Kidney epithelial cell (primary cell): ENCODE measurements around the gene JMJD7. TPM values are rescaled to one million over a fixed set of nuclear protein-coding genes. Genes with fewer than 3 reads are reported as not detected.
A peak's percentile ranks its signal among the peaks of the same experiment; 100 is the strongest.

Experiments used
- DNase-seq: peaks from one replicate; pipeline ENCODE4 v3.0.0-alpha.2; 2010; ENCODE audit warnings: low read depth
- H3K27me3 ChIP-seq: 2 replicates; pipeline ENCODE4 v1.6.0; 2011; ENCODE audit warnings: low read length; ENCODE audit not compliant: control insufficient read depth, insufficient read depth
- H3K36me3 ChIP-seq: 2 replicates; pipeline ENCODE4 v1.5.1; 2011; ENCODE audit warnings: low read length; ENCODE audit not compliant: control insufficient read depth, insufficient read depth
- H3K4me3 ChIP-seq: 2 replicates; pipeline ENCODE4 v1.5.1; 2011; ENCODE audit warnings: low read depth, mild to moderate bottlenecking, control low read depth, low read length
- total RNA-seq: library from RNA; depleted of rRNA; stranded (reverse); fragments of >200 nt; gene quantifications from 2 replicates; pipeline ENCODE4 v1.2.3, GENCODE V29; 2015
- TF ChIP-seq, protein P1 (sequence below): IDR thresholded peaks from 2 replicates; pipeline ENCODE4 v1.5.1; 2011; ENCODE audit warnings: mild to moderate bottlenecking, moderate library complexity, low read length, control low read depth, inconsistent platforms; ENCODE audit not compliant: insufficient read depth, poor library complexity, severe bottlenecking

JMJD7 gene
- total RNA-seq, 1 donor from 2014 or later: 14.0 TPM

GRCh38 chr15:41866872-41867579 is 39.1 kb downstream of the JMJD7 start:
- no peak overlapping the region for H3K4me3 ChIP-seq
- TF ChIP-seq, protein P1, sequence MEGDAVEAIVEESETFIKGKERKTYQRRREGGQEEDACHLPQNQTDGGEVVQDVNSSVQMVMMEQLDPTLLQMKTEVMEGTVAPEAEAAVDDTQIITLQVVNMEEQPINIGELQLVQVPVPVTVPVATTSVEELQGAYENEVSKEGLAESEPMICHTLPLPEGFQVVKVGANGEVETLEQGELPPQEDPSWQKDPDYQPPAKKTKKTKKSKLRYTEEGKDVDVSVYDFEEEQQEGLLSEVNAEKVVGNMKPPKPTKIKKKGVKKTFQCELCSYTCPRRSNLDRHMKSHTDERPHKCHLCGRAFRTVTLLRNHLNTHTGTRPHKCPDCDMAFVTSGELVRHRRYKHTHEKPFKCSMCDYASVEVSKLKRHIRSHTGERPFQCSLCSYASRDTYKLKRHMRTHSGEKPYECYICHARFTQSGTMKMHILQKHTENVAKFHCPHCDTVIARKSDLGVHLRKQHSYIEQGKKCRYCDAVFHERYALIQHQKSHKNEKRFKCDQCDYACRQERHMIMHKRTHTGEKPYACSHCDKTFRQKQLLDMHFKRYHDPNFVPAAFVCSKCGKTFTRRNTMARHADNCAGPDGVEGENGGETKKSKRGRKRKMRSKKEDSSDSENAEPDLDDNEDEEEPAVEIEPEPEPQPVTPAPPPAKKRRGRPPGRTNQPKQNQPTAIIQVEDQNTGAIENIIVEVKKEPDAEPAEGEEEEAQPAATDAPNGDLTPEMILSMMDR: no peak
- no peaks in the 10 kb centered on the region for H3K36me3 ChIP-seq
- no peak for DNase-seq
- H3K27me3 ChIP-seq: peaks cover under 1% of the 10 kb centered on the region

- TF ChIP-seq, protein P1: no peak
- no peak overlapping the region for H3K4me3 ChIP-seq
- no peak for DNase-seq
- H3K36me3 ChIP-seq: no peaks in the 10 kb centered on the region
- H3K27me3 ChIP-seq: no peaks in the 10 kb centered on the region
These were observed 40.4 kb downstream of the JMJD7 start for GRCh38 chr15:41868321-41868720.

DNA sequence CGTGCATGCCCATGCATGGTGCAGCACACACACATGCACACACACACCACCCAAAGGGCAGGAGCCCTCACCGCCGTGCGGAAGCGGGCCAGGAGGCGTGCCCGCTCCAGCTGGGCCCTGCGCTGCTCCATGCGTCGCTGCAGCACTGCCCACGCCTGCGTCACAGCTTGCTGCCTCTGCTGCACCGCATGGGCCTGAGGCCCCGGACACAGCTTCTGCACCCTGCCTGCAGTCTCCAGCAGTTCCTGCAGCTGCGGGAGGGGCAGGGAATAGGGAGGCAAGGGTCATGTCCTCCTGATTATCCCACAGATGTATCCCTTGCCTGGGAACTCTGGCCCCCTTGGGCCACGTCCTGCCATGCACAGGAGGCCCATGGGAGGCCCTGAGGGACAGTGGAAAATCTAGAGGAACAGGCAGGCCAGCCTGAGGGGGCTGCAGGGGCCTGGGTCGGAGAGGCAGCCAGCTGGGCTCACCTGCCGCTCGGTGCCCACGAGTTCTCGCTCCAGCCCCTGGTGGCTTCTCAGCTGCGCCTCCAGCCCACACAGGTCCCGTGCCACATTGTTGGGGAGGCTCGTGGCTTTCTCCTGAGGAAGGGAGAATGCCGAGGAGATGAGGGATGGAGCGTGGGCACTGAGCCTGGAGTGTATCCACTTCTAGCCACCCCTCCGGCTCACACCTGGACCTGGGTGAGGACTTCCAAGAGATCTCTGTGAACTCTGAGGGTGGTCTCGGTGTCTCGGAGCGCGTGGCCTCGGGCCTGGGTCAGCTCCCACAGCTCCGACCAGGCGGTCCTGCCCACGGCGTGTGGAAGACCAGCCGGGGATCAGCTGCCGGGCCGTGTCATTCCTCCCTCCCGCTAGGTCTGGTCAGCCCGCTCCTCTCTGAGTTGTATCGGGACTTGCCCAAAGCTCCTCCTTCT is 42.1 kb downstream of the JMJD7 start:
- TF ChIP-seq, protein P1: no peak
- DNase-seq: no peak
- Histone ChIP-seq H3K4me3 (no peak overlapping the region), H3K27me3 (no peaks in the 10 kb centered on the region), H3K36me3 (no peaks in the 10 kb centered on the region)

- Histone ChIP-seq H3K27me3 (no peaks in the 10 kb centered on the region), H3K36me3 (no peaks in the 10 kb centered on the region), H3K4me3 (no peak overlapping the region)
- DNase-seq: peak; percentile 26
- TF ChIP-seq, protein P1: no peak
These were observed 42.8 kb downstream of the JMJD7 start for GRCh38 chr15:41870689-41871081.

DNA sequence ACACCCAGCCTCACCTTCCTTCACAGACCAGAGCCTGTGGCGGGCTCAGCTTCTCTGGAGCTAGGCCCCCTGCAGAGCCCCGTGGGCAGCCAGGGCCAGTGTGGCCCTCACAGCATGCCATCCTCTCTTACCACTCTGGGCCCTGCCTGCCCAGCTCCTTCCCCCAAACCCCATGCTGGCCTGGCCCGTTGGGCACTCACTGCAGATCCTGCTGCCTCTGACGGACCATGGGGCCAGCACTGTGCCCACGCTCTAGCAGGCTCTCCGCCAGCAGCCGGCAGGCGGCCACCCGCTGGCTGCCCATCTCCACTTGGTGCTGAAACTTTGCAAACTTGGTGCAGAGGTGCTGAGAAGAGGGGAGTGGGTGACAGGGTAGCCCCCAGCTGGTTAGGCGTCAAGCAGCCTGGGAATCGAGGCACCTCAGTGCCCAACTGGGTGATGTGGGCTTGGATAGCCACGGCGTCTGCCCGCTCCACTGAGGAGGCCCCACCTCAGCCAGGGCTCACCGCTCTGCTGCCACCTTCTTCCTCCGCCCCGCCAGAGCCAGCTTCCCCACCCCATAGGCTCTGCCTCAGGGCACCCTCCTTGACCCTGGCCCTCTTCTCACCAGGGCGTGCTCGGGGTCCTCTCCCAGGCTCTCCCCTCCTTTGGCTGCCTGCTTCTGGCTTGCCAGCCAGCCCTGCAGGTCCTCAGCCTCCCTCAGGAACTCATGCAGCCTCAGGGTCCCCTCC is 43.4 kb downstream of the JMJD7 start:
- no peak overlapping the region for H3K4me3 ChIP-seq
- no peaks in the 10 kb centered on the region for H3K36me3 ChIP-seq
- TF ChIP-seq, protein P1: no peak
- no peaks in the 10 kb centered on the region for H3K27me3 ChIP-seq
- DNase-seq: no peak
